GM12872 (cell line): ENCODE data around the gene EDN2.

Experiments
- CTCF ChIP-seq: IDR thresholded peaks from 3 replicates; pipeline ENCODE4 v1.5.1; 2011; ENCODE audit warnings: low read depth, mild to moderate bottlenecking, low read length, moderate library complexity; ENCODE audit not compliant: insufficient read depth

EDN2 gene

GRCh38 chr1:41480204-41481108 is 4.0 kb downstream of the EDN2 start:
- TF ChIP-seq CTCF, result no peak

DNA sequence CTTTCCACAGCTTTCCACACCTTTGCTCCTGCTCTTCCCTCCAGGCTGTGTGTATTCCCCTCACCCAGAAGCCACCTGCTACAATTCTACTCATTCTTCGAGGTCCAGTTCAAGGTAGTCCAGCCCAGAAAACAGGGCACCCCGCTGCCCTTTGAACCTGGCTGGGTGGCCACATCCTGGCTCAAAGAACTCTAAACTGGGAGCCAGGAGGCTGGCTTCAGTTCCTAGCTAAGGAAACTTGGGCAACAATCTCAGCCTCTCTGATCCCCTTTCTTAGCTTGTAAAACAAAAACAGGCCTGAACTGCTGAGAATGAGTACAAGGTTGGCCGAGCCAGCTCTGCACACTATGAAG is 4.7 kb downstream of the EDN2 start:
- TF ChIP-seq CTCF, result no peak

DNA sequence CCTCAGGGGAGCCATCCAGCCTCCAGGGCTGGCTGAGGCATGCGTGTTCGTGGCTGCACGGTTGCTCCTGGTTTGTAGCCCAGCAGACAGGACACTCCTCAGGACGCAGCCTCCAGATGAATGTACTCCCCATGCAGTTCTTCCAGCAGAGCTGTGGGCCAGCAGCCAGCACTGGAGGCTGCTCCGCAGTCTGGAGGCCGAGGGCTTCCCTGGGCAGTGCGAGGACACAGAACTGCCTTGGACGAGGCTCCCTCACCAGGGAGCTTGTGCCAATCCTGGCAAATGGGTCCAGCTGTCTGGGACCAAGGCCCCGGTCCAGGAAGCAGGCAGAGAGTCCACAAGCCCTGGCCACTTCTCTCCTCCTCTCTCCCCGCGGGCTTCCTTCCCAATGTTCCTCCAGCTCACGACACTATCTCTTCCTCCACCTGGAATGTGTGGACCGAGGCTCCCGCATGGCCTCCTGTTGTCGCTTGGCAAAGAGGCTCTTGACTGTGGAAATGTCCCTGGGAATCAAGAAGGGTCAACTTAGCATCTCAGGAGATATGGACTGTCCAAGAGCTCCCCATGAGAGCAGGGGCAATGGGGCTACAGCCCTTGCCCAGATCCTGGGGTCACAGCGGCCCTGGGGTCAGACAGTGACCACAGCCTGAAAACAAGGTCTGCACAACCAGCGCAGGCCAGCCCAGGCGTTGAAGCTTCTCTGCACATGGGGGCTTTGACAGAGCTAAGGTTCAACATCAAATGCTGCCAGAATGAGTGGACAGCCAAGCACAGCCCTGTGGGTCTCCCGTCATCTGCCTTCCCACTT is 5.3 kb downstream of the EDN2 start:
- TF ChIP-seq CTCF, result no peak

DNA sequence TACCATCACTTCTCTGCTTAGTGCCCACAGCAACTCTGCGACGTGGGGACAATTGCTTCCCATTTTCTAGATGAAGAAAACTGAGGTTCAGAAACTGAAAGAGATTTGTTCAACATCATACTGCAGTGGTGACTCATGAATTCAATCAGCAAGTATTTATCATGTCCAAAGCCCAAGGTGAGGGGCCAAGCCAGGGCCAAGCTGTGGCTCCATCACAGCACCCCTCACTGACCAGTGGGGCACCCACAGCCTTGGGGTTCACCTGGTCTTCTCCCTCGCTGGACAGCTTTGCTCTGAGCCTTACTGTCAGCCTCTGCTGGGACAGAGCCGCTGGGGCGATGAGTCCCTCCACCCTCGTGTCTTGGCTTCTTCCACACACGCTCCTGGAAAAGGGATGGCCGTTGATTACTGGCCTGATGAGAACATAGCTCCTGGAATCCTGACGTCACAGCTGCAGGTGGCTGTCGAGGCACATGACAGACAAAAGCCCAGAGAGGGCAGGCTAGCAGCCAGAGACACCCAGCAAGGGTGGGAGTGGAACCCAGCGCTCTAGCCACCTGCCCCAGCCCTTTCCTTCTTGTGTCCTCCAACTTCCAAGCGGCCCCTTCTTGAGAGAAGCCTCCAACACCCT is 6.2 kb downstream of the EDN2 start:
- no peak for TF ChIP-seq CTCF

GRCh38 chr1:41476807-41477361 is 7.6 kb downstream of the EDN2 start:
- no peak for TF ChIP-seq CTCF

DNA sequence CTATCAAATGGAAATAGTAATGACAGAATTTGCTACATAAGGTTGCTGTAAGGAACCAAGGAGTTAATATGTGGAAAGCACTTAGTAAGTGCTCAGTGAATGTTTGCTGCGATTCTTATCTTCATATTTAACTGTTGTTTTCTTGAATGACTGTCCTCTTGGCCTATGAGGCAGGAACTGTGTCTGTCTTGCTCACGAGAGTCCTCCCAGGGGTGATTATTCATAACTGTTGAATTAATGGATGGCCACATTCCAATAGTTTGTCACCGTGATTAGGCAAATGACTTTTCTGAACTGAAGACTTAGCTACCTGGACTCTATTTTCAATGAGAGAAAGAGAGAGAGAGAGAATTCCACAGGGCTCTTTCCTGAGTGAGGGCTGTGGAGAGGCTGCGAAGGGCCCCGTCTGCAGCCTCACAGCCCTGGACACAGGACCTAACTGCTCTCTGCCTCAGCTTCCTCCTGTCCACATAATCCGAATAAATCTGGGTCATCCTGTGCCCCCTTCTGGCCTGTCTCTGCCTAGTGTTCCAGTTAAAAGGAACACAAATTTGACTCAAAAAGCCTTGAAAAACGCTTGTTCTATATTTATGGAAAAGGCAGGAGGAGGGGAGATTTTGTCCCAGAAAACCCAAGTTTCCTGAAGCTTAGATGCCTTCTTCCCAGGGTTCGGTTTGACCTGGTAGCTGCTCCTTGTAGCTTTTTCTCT is 8.5 kb downstream of the EDN2 start:
- TF ChIP-seq CTCF, result no peak
